Endothelial cell (in vitro differentiated cells): ENCODE results near the gene ZBTB20. TPM values are rescaled to one million over a fixed set of nuclear protein-coding genes. Genes with fewer than 3 reads are reported as not detected.

ENCODE experiments used
- DNase-seq: peaks from one replicate; pipeline ENCODE4 v3.0.0; 2021; ENCODE audit warnings: low spot score
- H3K27ac Mint-ChIP-seq: one replicate; pipeline ENCODE4 v1.8.0; 2021; ENCODE audit warnings: mixed read lengths, inconsistent platforms; ENCODE audit not compliant: unreplicated experiment
- H3K27me3 Mint-ChIP-seq: one replicate; pipeline ENCODE4 v1.8.0; 2021; ENCODE audit warnings: mild to moderate bottlenecking, moderate library complexity, mixed read lengths, inconsistent platforms; ENCODE audit not compliant: unreplicated experiment
- H3K36me3 Mint-ChIP-seq: one replicate; pipeline ENCODE4 v1.8.0; 2021; ENCODE audit warnings: mild to moderate bottlenecking, low read depth, mixed read lengths, inconsistent platforms; ENCODE audit not compliant: unreplicated experiment
- H3K4me1 Mint-ChIP-seq: one replicate; pipeline ENCODE4 v1.8.0; 2021; ENCODE audit warnings: mild to moderate bottlenecking, mixed read lengths, inconsistent platforms; ENCODE audit not compliant: unreplicated experiment
- H3K4me3 Mint-ChIP-seq: one replicate; pipeline ENCODE4 v1.8.0; 2021; ENCODE audit warnings: mild to moderate bottlenecking, mixed read lengths, inconsistent platforms; ENCODE audit not compliant: unreplicated experiment
- H3K9me3 Mint-ChIP-seq: one replicate; pipeline ENCODE4 v1.8.0; 2021; ENCODE audit warnings: mixed read lengths, inconsistent platforms; ENCODE audit not compliant: unreplicated experiment
- CTCF ChIP-seq: fragments of 200-600 bp; sonication (generic); IDR thresholded peaks from one replicate; pipeline ENCODE4 v1.5.0; 2021; ENCODE audit warnings: antibody characterized with exemption; ENCODE audit not compliant: unreplicated experiment
- total RNA-seq: library from RNA; stranded (reverse); fragmentation: NEBNext Ultra II Directional; extraction: Animal tissue kit (Norgen Biotek cat#: 25700); gene quantifications from one replicate; pipeline ENCODE4 v1.2.1, GENCODE V29; 2021; ENCODE audit not compliant: unreplicated experiment

The ZBTB20 gene
- total RNA-seq, 1 donor from 2014 or later: 4.2 TPM

- H3K4me3 Mint-ChIP-seq: no peak overlapping the region
- no peaks in the 10 kb centered on the region for H3K27me3 Mint-ChIP-seq
- DNase-seq: no peak
- no peak for TF ChIP-seq CTCF
- H3K9me3 Mint-ChIP-seq: no peaks in the 10 kb centered on the region
- no peaks in the 10 kb centered on the region for H3K4me1 Mint-ChIP-seq
- H3K27ac Mint-ChIP-seq: no peak overlapping the region
- no peaks in the 10 kb centered on the region for H3K36me3 Mint-ChIP-seq
These were observed 838.3 kb downstream of the ZBTB20 start for GRCh38 chr3:114308830-114309229.

DNA sequence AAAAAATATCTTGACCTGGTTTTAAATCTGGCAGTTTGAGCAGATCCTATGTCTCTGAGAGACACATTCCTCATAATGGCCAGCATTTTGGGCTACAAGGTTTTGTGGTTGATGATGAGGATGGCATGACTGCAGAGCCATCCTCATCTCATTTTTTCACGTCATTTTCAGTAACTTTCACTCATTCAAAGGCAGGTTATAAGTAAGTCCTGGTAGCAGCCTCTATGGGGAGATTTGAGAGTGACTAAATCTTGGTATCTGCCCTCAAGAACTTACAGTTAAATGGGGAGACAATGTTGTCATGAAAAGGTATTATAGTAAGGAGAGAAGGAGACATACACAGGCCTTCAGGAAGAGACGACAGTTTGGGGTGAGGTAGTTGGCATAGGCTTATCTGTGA lies 838.7 kb downstream of the ZBTB20 start:
- DNase-seq: no peak
- Mint-ChIP-seq H3K36me3 (no peaks in the 10 kb centered on the region), H3K4me3 (no peak overlapping the region), H3K27ac (no peak overlapping the region), H3K4me1 (no peaks in the 10 kb centered on the region), H3K9me3 (no peaks in the 10 kb centered on the region), H3K27me3 (no peaks in the 10 kb centered on the region)
- TF ChIP-seq CTCF: no peak

DNA sequence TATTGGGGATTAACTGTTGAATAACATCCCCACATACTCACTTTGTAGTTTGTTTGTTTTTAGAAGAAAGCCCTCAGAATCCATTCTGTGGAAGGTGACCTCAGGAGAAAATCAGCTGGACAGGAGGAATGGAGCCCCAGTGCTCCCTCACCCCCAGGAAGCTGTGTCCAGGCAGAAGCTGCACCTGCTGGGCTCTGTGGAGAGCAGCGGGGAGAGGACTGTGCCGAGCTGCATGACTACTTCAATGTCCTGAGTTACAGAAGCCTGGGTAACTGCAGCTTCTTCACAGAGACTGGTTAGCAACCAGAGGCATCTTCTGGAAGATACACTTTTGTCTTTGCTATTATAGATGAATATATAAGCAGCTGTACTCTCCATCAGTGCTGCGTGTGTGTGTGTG lies 839.3 kb downstream of the ZBTB20 start:
- Mint-ChIP-seq H3K4me3 (no peak overlapping the region), H3K27me3 (no peaks in the 10 kb centered on the region)

GRCh38 chr3:114307222-114307830 lies 839.8 kb downstream of the ZBTB20 start:
- H3K9me3 Mint-ChIP-seq: no peaks in the 10 kb centered on the region
- DNase-seq: no peak
- TF ChIP-seq CTCF: no peak
- no peaks in the 10 kb centered on the region for H3K36me3 Mint-ChIP-seq
- no peak overlapping the region for H3K4me3 Mint-ChIP-seq
- H3K27ac Mint-ChIP-seq: peak overlapping the region; percentile 6
- H3K27me3 Mint-ChIP-seq: no peaks in the 10 kb centered on the region
- H3K4me1 Mint-ChIP-seq: no peaks in the 10 kb centered on the region

More for the DNA sequence above, 839.3 kb downstream of the ZBTB20 start:
- TF ChIP-seq CTCF: no peak
- no peaks in the 10 kb centered on the region for H3K4me1 Mint-ChIP-seq
- no peaks in the 10 kb centered on the region for H3K9me3 Mint-ChIP-seq
- H3K27ac Mint-ChIP-seq: no peak overlapping the region
- DNase-seq: no peak
- no peaks in the 10 kb centered on the region for H3K36me3 Mint-ChIP-seq

DNA sequence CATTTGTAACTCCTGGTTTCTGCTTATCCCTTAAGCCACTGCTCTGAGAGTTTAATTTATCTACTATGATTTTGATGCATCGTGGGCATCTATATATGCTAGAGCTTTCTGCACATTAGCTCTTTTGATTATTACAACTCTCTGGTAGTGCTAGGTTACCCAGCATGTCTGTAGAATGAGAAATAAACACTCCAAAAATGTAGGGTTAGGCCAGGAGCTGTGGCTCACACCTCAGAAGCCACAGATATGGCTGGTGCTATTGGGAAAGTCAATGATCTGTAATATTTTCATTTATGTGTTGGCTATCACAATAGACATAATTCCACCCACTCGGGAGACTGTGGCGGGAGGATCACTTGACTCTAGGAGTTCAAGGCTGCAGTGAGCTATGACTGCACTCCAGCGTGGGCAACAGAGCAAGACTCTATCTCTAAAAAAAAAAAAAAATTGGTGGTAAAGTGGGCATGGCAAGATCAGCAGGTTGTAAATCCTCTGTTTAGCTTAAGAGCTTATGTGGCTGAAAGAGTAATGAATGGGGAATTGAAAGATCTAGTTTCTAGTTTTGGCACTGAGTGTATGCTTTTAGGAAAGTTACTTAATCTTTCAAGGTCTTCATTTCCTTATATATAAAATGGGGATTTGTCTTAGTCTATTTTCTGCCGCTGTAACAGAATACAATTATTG lies 847.0 kb downstream of the ZBTB20 start:
- Mint-ChIP-seq H3K36me3 (no peaks in the 10 kb centered on the region), H3K9me3 (no peaks in the 10 kb centered on the region)

More for the DNA sequence above, 847.0 kb downstream of the ZBTB20 start:
- TF ChIP-seq CTCF: no peak
- H3K27me3 Mint-ChIP-seq: peaks cover 3% of the 10 kb centered on the region
- DNase-seq: no peak
- no peak overlapping the region for H3K27ac Mint-ChIP-seq
- no peak overlapping the region for H3K4me3 Mint-ChIP-seq
- H3K4me1 Mint-ChIP-seq: peaks cover 2% of the 10 kb centered on the region
